ENCODE measurements around the gene ZC3H11A.

Gene ZC3H11A

GRCh38 chr1:203842559-203842876 is 47.1 kb downstream of the ZC3H11A start:
- DNase-seq (ENCODE audit: low spot score), result no peak

- DNase-seq (ENCODE audit: low spot score), result no peak
Observed at GRCh38 chr1:203843435-203843834, 48.0 kb downstream of the ZC3H11A start.
